ENCODE measurements around the gene UBE2F.
A peak's percentile ranks its signal among the peaks of the same experiment; 100 is the strongest.

UBE2F gene, protein sequence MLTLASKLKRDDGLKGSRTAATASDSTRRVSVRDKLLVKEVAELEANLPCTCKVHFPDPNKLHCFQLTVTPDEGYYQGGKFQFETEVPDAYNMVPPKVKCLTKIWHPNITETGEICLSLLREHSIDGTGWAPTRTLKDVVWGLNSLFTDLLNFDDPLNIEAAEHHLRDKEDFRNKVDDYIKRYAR

GRCh38 chr2:237966565-237967462 is at the start of gene UBE2F:
TSS of gene UBE2F (plus strand) at chr2:237967014. CDS start at chr2:237973108, 6,094 bp downstream.
- peak; percentile 95 for DNase-seq (ENCODE audit: low spot score)

DNA sequence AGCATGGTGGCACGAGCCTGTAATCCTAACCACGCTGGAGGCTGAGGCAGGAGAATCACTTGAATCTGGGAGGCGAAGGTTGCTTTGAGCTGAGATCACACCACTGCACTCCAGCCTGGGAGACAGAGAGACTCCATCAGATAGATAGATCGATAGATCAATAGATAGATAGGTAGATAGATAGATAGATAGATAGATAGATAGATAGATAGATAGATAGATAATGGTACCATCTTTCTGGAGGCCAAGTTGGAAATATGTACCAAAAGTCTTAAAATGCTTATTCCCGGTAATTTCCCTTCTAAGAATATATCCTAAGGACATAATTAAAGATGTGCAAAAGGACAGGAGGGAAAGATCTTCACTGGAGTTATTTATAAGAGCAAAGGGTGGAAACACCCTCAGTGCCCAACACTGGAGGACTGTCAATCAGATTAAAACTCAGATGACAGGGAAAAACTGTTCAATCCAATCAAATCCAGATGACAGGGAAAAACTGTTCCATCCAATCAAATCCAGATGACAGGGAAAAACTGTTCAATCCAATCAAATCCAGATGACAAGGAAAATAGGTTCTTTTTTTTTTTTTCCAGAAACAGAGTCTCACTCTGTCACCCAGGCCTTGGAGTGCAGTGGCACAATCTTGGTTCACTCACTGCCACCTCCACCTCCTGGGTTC is 49.0 kb upstream of the UBE2F start:
- DNase-seq (ENCODE audit: low spot score), result no peak

DNA sequence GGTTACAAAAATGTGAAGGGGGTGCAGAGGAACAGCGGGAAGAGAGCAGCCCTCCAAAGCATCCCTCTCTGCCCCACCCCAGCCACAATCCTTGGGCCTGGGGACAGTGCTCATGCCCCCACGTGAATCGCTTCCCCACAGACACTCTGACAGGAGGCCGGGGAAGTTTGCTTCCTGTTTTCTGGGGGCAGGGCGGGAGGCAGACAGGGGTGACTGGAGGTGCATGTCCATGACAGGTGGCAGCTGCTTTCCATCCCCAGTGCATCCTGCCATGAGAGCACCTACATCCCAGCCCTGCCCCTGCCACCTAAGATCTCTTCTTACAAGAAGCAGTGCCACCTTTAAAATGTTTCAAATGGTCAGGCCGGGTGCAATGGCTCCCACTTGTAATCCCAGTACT is 47.2 kb upstream of the UBE2F start:
- DNase-seq (ENCODE audit: low spot score), result no peak

GRCh38 chr2:237920673-237921072 is 46.1 kb upstream of the UBE2F start:
- DNase-seq (ENCODE audit: low spot score), result no peak

DNA sequence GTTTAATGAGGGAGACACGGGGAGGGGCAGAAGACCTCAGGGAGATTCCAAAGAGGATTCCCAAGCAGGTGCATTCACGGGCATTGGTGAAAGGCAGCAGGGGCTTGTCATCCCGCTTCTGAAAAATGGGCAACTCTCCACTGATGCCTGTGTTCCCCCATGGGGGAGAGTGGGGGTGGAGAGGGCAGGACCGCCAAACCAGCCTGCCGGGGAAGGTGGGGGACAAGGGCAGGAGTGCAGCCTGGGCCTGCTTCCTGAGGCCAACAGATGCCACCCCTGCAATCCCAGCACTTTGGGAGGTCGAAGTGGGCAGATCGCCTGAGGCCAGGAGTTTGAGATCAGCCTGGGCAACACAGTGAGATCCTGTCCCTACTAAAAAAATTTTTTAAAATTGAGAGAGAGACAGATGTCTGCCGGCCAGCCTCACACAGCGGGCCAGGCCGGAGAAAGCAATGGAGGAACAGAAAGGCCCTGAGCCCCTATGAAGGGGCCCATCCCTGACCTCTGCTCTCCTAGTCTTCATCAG is 44.8 kb upstream of the UBE2F start:
- no peak for DNase-seq (ENCODE audit: low spot score)

GRCh38 chr2:237922641-237923361 is 44.0 kb upstream of the UBE2F start:
- no peak for DNase-seq (ENCODE audit: low spot score)

- DNase-seq (ENCODE audit: low spot score), result peak; percentile 71
Observed at GRCh38 chr2:237923481-237924163, 43.2 kb upstream of the UBE2F start.

GRCh38 chr2:237924164-237924534 is 42.7 kb upstream of the UBE2F start:
- DNase-seq (ENCODE audit: low spot score), result no peak

DNA sequence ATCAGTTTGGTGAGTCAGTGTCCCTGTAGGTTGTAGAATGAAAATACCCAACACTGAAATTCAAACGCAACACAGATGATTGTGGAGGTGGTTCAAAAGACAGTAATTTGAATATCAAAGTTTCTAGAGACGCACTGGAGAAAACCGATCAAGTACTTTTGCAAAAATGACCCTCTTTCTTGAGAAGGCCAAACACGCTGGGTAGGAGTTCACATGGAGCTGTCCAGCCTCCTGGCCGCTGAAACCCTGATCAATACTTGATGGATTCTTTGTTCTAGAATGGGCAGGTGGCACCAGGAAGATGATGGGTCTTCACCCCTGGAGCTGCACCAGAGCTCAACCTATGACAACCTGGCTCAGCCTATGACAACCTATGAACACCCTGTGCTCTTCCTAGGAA is 39.7 kb upstream of the UBE2F start:
- no peak for DNase-seq (ENCODE audit: low spot score)

DNA sequence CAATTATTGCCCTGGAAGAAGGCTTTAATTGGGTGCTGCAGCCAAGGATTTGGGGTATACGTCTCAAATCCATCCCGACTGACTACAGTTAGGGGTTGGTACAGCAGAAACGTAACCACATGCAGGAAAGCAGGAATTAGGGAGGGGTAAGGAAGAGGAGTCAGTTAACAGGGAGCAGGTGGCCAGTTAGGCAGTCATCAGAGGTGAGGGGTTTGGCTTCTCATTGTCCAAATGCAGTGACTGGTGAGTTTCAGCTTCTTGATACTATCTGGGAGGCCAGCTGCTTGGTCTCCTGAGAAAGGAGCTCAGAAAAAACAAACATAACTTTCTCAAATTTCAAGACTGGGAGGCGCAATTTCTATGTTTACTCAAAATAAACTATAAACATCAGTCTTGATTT is 38.8 kb upstream of the UBE2F start:
- no peak for DNase-seq (ENCODE audit: low spot score)

DNA sequence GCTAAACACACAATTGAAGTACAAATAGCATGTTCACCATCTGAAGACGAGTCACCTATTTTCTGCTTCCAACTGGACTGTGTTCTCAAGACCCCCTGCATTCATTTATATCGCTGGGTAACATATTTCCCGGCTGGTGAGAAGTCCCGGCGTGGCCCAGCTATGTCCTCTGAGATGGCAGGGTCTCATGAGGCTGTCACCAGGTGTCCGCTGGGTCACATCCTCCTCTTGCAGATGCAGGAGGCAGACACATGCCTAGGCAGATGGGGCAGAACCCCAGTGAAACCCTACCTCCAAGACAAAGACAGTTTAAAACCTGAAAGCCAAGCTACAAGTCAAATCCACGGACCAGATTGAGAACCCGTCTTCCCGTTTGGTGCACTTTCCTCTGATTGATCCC is 36.8 kb upstream of the UBE2F start:
- no peak for DNase-seq (ENCODE audit: low spot score)

- no peak for DNase-seq (ENCODE audit: low spot score)
Observed at GRCh38 chr2:237931205-237931721, 35.6 kb upstream of the UBE2F start.

GRCh38 chr2:237932731-237933131 is 34.1 kb upstream of the UBE2F start:
- DNase-seq (ENCODE audit: low spot score), result no peak

GRCh38 chr2:237934186-237934585 is 32.6 kb upstream of the UBE2F start:
- DNase-seq (ENCODE audit: low spot score), result no peak

DNA sequence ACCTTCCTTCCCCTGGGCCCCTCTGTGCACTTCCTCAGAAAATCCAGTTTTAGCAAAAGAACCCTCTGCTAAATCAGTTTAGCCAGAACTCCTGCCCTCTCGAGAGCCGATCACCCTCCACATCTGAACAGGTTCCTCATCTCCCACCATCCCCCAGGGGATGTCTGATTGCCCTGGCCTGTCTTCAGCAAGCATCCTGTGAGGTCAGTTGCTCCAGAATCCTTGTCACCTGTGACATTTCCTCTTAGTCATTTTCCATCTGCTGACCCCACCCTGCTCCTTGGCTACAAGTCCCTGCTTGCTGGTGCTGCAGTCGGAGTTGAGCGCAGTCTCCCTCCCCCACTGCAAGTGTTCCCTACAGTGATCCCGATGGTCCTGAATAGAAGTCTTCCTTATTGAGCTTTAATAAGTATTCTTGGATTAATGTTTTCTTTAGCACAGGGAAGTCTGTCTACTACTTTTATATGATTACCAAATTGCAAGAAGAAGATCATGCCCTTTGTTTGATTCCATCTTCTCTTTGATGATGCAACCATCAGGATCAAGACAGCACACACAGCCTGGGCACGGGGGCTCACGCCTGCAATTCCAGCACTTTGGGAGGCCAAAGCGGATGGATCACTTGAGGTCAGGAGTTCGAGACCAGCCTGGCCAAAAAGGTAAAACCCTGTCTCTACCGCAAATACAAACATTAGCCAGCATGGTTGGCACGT is 30.9 kb upstream of the UBE2F start:
- DNase-seq (ENCODE audit: low spot score), result no peak

DNA sequence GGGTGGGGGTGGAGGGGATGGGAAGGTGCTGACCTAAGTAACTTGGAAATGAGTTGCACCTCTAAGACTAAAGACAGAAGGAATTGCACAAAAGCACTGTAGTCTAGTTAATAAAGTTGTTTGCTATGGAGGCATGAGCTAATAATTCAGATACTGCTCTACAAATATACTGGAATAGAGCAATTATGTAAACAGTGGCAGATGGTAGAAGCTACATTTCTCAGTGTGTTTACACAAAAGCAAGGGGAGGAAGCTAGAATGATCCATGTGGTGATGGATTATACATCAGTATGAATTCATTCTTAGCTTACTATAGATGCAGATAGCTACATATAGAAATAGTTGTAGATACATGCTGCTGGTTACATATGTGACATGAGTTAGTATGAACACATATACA is 27.6 kb upstream of the UBE2F start:
- DNase-seq (ENCODE audit: low spot score), result no peak

- DNase-seq (ENCODE audit: low spot score), result no peak
Observed at GRCh38 chr2:237940828-237941227, 26.0 kb upstream of the UBE2F start.

DNA sequence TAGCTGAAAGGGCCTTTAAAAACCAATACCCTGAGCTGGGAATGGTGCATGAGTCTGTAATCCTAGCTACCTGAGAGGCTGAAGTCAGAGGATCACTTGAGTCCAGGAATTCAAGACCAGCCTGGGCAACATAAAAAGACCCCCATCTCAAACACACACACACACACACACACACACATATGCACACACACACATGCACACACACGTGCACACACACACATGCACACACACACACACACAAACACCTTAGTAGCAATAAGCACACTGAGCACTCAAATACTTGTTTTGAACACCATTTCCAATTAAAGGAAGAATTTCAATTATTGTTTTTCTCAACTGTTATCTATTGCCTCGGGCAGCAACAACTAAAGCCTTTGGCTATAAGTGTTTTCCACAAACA is 25.6 kb upstream of the UBE2F start:
- no peak for DNase-seq (ENCODE audit: low spot score)

DNA sequence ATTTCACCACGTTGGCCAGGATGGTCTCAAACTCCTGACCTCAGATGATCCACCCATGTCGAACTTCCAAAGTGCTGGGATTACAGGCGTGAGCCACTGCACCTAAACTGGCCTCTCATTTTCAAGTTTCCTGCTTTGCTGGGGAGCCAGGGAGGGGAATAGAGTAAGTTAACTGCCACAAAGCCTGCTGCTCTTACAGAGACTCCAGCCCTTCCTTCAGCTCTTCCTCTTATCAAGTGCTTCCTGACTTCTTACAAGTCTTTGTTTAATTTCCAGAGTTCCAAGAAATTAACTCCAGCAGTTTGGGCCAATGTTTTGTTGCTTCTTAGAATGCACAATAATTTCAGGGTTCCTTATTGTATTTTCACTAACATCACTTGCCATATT is 24.3 kb upstream of the UBE2F start:
- no peak for DNase-seq (ENCODE audit: low spot score)

DNA sequence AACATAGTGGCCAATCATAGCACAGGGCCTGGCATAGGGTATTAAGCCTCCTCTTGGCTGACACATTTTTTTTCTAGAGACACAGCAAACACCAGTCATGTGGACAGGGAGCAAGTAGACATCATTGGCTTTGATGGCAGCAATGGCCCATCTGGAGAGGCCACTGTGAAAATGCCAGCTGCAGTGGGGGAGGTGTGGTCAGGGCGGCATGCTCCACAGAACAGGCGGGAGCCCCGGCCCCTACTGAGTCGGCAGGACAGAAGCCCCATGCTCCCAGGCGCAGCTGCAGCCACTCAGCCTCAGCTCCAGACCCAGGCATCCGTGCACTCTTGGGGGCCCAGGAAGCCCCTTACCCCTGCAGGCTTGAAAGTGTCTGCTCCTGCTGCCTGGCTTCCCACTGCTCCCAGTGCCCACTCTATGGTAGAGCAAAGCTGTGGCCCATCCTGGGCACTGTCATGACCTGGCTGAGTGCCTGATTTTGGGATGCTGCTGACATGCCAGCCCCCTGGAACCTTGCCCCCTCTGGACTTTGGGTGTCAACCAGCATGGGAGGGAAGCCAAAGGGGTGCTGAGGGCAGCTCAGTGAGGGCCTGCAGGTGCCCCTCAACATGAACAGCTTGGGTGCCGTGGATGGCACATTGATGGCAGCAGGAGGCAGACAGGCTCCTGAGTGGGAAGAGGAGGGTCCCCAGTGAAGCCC is 23.3 kb upstream of the UBE2F start:
- DNase-seq (ENCODE audit: low spot score), result no peak

Data from NAMALWA (cell line).